Erythroblast (primary cell): ENCODE results near the gene PIGH.

ENCODE experiments used
- DNase-seq, 2 experiments: peaks; one replicate each; lab custom pipeline; 2025; lab: John Stamatoyannopoulos, UW
- GATA1 ChIP-seq: IDR thresholded peaks from 2 replicates; pipeline ENCODE4 v1.6.1; 2011; ENCODE audit warnings: low read depth, mild to moderate bottlenecking, control low read depth, low read length, moderate library complexity
- POLR2A ChIP-seq: IDR thresholded peaks from 2 replicates; pipeline ENCODE4 v1.6.1; 2011; ENCODE audit warnings: mild to moderate bottlenecking, low read length

Gene PIGH

GRCh38 chr14:67574156-67574555 is 25.9 kb downstream of the PIGH start:
- no peak for DNase-seq
- no peak for TF ChIP-seq GATA1
- TF ChIP-seq POLR2A, result no peak

GRCh38 chr14:67573228-67574010 is 26.6 kb downstream of the PIGH start:
- TF ChIP-seq GATA1, result no peak
- no peak for TF ChIP-seq POLR2A
- no peak for DNase-seq

GRCh38 chr14:67572608-67573007 is 27.5 kb downstream of the PIGH start:
- TF ChIP-seq POLR2A, result no peak
- TF ChIP-seq GATA1, result no peak
- no peak for DNase-seq

GRCh38 chr14:67571991-67572323 is 28.1 kb downstream of the PIGH start:
- no peak for DNase-seq
- TF ChIP-seq POLR2A, result no peak
- TF ChIP-seq GATA1, result no peak

GRCh38 chr14:67571275-67571990 is 28.6 kb downstream of the PIGH start:
- DNase-seq, result peak; percentile 60 to 77
- TF ChIP-seq GATA1 (no peak), POLR2A (no peak)

GRCh38 chr14:67570453-67570852 is 29.6 kb downstream of the PIGH start:
- no peak for DNase-seq
- no peak for TF ChIP-seq POLR2A
- TF ChIP-seq GATA1, result no peak

- DNase-seq, result no peak
- TF ChIP-seq POLR2A (no peak), GATA1 (no peak)
Measured at GRCh38 chr14:67569651-67570290, 30.3 kb downstream of the PIGH start.

- no peak for TF ChIP-seq GATA1
- TF ChIP-seq POLR2A, result no peak
- no peak for DNase-seq
Measured at GRCh38 chr14:67569011-67569650, 30.9 kb downstream of the PIGH start.

GRCh38 chr14:67567654-67568053 is 32.4 kb downstream of the PIGH start:
- TF ChIP-seq POLR2A (no peak), GATA1 (no peak)
- DNase-seq, result no peak

- no peak for TF ChIP-seq GATA1
- TF ChIP-seq POLR2A, result no peak
- DNase-seq, result no peak
Measured at GRCh38 chr14:67566908-67567307, 33.2 kb downstream of the PIGH start.

GRCh38 chr14:67564236-67564635 is 35.8 kb downstream of the PIGH start:
- no peak for TF ChIP-seq POLR2A
- TF ChIP-seq GATA1, result no peak
- DNase-seq, result no peak

- no peak for TF ChIP-seq POLR2A
- TF ChIP-seq GATA1, result no peak
Measured at GRCh38 chr14:67562776-67563150, 37.3 kb downstream of the PIGH start.

GRCh38 chr14:67562025-67562775 is 37.9 kb downstream of the PIGH start:
- no peak for DNase-seq
- TF ChIP-seq GATA1 (no peak), POLR2A (no peak)

More at GRCh38 chr14:67562776-67563150, 37.3 kb downstream of the PIGH start:
- no peak for DNase-seq
